ENCODE results near the gene ATG9B. TPM values are rescaled to one million over a fixed set of nuclear protein-coding genes. Genes with fewer than 3 reads are reported as not detected.
"Not testable (repeated sequence)": the region's sequence is repeated elsewhere in the genome, so short reads cannot be mapped to it uniquely, and the experiment has no call there.

ATG9B gene
- total RNA-seq, 1 donor from 2014 or later = 0.11 TPM

GRCh38 chr7:151046603-151047573, 22.6 kb upstream of the ATG9B start:
- TF ChIP-seq CTCF (IDR thresholded peaks at IDR 0.05) = no peak

GRCh38 chr7:151045967-151046366, 21.7 kb upstream of the ATG9B start:
- Mint-ChIP-seq H3K27ac (ENCODE audit: unreplicated experiment) (no peak overlapping the region), H3K36me3 (ENCODE audit: unreplicated experiment) (peaks cover 7% of the 10 kb centered on the region), H3K9me3 (ENCODE audit: unreplicated experiment) (no peaks in the 10 kb centered on the region), H3K4me3 (ENCODE audit: unreplicated experiment) (no peak overlapping the region), H3K4me1 (ENCODE audit: unreplicated experiment) (peaks cover 19% of the 10 kb centered on the region), H3K27me3 (ENCODE audit: unreplicated experiment) (no peaks in the 10 kb centered on the region)
- no peak for TF ChIP-seq CTCF (IDR thresholded peaks at IDR 0.05)
- DNase-seq (ENCODE audit: extremely low spot score, unreplicated experiment) = no peak

More at GRCh38 chr7:151046603-151047573, 22.6 kb upstream of the ATG9B start:
- peaks cover 7% of the 10 kb centered on the region for H3K36me3 Mint-ChIP-seq (ENCODE audit: unreplicated experiment)
- no peak for DNase-seq (ENCODE audit: extremely low spot score, unreplicated experiment)
- H3K27me3 Mint-ChIP-seq (ENCODE audit: unreplicated experiment) = no peaks in the 10 kb centered on the region
- no peak overlapping the region for H3K4me3 Mint-ChIP-seq (ENCODE audit: unreplicated experiment)
- H3K4me1 Mint-ChIP-seq (ENCODE audit: unreplicated experiment) = peaks cover 21% of the 10 kb centered on the region
- no peak overlapping the region for H3K27ac Mint-ChIP-seq (ENCODE audit: unreplicated experiment)
- no peaks in the 10 kb centered on the region for H3K9me3 Mint-ChIP-seq (ENCODE audit: unreplicated experiment)

- Mint-ChIP-seq H3K36me3 (ENCODE audit: unreplicated experiment) (peaks cover 7% of the 10 kb centered on the region), H3K27me3 (ENCODE audit: unreplicated experiment) (no peaks in the 10 kb centered on the region), H3K9me3 (ENCODE audit: unreplicated experiment) (no peaks in the 10 kb centered on the region), H3K4me1 (ENCODE audit: unreplicated experiment) (peaks cover 19% of the 10 kb centered on the region), H3K4me3 (ENCODE audit: unreplicated experiment) (no peak overlapping the region), H3K27ac (ENCODE audit: unreplicated experiment) (no peak overlapping the region)
- DNase-seq (ENCODE audit: extremely low spot score, unreplicated experiment) = no peak
- TF ChIP-seq CTCF (IDR thresholded peaks at IDR 0.05) = no peak
Measured at GRCh38 chr7:151045262-151045661, 21.0 kb upstream of the ATG9B start.

- DNase-seq (ENCODE audit: extremely low spot score, unreplicated experiment) = no peak
- Mint-ChIP-seq H3K4me1 (ENCODE audit: unreplicated experiment) (peaks cover 31% of the 10 kb centered on the region), H3K36me3 (ENCODE audit: unreplicated experiment) (peaks cover 7% of the 10 kb centered on the region)
Measured at GRCh38 chr7:151043959-151044358, 19.7 kb upstream of the ATG9B start.

GRCh38 chr7:151043449-151043848, 19.2 kb upstream of the ATG9B start:
- peaks cover 36% of the 10 kb centered on the region for H3K4me1 Mint-ChIP-seq (ENCODE audit: unreplicated experiment)

More at GRCh38 chr7:151043959-151044358, 19.7 kb upstream of the ATG9B start:
- H3K27me3 Mint-ChIP-seq (ENCODE audit: unreplicated experiment) = no peaks in the 10 kb centered on the region
- H3K9me3 Mint-ChIP-seq (ENCODE audit: unreplicated experiment) = no peaks in the 10 kb centered on the region
- no peak overlapping the region for H3K4me3 Mint-ChIP-seq (ENCODE audit: unreplicated experiment)
- H3K27ac Mint-ChIP-seq (ENCODE audit: unreplicated experiment) = no peak overlapping the region
- no peak for TF ChIP-seq CTCF (IDR thresholded peaks at IDR 0.05)

More at GRCh38 chr7:151043449-151043848, 19.2 kb upstream of the ATG9B start:
- not testable (repeated sequence) for H3K4me3 Mint-ChIP-seq (ENCODE audit: unreplicated experiment); H3K27ac Mint-ChIP-seq (ENCODE audit: unreplicated experiment); H3K36me3 Mint-ChIP-seq (ENCODE audit: unreplicated experiment); H3K9me3 Mint-ChIP-seq (ENCODE audit: unreplicated experiment); H3K27me3 Mint-ChIP-seq (ENCODE audit: unreplicated experiment); DNase-seq (ENCODE audit: extremely low spot score, unreplicated experiment)

All from osteocyte (in vitro differentiated cells).